ENCODE results near the gene GRID1.
"Not testable (repeated sequence)": the region's sequence is repeated elsewhere in the genome, so short reads cannot be mapped to it uniquely, and the experiment has no call there.

GRID1 gene

DNA sequence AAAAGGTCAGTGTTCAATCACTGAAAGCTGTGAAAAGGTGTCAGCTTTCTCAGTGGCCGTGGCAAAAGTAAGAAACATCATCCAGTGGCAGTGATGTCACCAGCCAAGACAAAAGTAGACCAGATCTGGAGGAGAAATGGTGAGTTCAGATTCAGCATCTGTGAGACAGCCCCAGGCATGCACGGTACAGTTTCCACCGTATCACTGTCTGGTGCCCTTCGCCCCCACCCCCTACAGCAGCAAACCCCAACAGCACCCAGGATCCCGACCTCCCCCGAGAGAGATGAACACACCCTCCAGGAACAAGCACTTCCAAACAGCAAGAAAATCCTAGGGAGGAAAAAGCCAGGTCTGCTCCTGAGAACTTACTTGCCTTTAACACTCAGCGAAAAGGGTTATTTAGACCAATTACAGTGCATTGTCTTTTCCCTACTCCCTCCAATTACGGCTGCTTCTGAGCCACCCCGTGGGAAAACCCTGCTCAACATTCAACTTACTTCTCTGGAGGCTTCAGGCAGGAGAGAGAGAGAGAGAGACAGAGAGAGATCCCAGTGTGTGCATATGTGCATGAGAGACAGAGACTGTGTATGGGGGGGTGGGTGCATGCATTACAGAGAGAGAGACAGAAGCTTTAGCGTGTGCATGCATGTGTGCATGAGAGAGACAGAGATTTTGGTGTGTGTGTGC, 189.6 kb downstream of the GRID1 start:
- TF ChIP-seq CTCF (conservative IDR thresholded peaks at IDR 0.05) = no peak
- no peak overlapping the region for H3K27ac ChIP-seq

- H3K27ac ChIP-seq = not testable (repeated sequence)
Measured at GRCh38 chr10:86175476-86175875, 191.1 kb downstream of the GRID1 start.

DNA sequence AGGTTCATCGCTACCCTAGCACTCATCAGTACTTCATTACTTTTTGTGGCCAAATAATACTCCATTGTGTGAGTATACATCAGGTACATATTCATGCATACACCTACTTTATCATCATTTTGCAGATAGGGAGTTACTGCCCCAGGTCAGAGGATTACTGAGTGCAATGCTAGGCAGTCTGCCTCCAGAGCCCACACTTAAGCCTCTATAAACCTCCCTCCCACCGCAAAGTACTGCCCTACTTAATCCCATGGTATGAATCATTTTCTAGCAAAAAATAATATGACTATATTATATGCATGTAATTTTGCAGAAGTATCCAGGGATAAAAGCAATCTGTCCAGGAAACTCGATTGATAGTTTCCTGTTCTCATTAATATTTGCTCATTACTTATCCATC, 194.3 kb downstream of the GRID1 start:
- H3K27ac ChIP-seq = no peak overlapping the region
- TF ChIP-seq CTCF (conservative IDR thresholded peaks at IDR 0.05) = no peak

GRCh38 chr10:86170255-86171108, 196.1 kb downstream of the GRID1 start:
- no peak for TF ChIP-seq CTCF (conservative IDR thresholded peaks at IDR 0.05)
- H3K27ac ChIP-seq = no peak overlapping the region

GRCh38 chr10:86169506-86170254, 196.9 kb downstream of the GRID1 start:
- TF ChIP-seq CTCF (conservative IDR thresholded peaks at IDR 0.05) = no peak
- H3K27ac ChIP-seq = no peak overlapping the region

GRCh38 chr10:86169066-86169465, 197.5 kb downstream of the GRID1 start:
- TF ChIP-seq CTCF (conservative IDR thresholded peaks at IDR 0.05) = no peak
- no peak overlapping the region for H3K27ac ChIP-seq

- no peak for TF ChIP-seq CTCF (conservative IDR thresholded peaks at IDR 0.05)
- H3K27ac ChIP-seq = no peak overlapping the region
Measured at GRCh38 chr10:86168256-86168655, 198.3 kb downstream of the GRID1 start.
